Loucy (cell line): ENCODE results near the gene FITM1.

Experiments used
- EZH2phosphoT487 ChIP-seq: fragments of 200-600 bp; IDR thresholded peaks from 2 replicates; pipeline ENCODE4 v1.6.1; 2018; ENCODE audit warnings: antibody characterized with exemption, mild to moderate bottlenecking, moderate library complexity, borderline replicate concordance
- TF ChIP-seq, protein P1 (sequence below): fragments of 200-600 bp; sonication (generic); conservative IDR thresholded peaks from 2 replicates; pipeline ENCODE4 v1.5.1; 2014; ENCODE audit warnings: mild to moderate bottlenecking, antibody characterized with exemption, low read length

GRCh38 chr14:24146453-24146977, 16.1 kb downstream of the FITM1 start, which contains the start of gene PSME2:
- TF ChIP-seq, protein P1, sequence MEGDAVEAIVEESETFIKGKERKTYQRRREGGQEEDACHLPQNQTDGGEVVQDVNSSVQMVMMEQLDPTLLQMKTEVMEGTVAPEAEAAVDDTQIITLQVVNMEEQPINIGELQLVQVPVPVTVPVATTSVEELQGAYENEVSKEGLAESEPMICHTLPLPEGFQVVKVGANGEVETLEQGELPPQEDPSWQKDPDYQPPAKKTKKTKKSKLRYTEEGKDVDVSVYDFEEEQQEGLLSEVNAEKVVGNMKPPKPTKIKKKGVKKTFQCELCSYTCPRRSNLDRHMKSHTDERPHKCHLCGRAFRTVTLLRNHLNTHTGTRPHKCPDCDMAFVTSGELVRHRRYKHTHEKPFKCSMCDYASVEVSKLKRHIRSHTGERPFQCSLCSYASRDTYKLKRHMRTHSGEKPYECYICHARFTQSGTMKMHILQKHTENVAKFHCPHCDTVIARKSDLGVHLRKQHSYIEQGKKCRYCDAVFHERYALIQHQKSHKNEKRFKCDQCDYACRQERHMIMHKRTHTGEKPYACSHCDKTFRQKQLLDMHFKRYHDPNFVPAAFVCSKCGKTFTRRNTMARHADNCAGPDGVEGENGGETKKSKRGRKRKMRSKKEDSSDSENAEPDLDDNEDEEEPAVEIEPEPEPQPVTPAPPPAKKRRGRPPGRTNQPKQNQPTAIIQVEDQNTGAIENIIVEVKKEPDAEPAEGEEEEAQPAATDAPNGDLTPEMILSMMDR = no peak
- no peak for TF ChIP-seq EZH2phosphoT487
